Stimulated activated CD4-positive, alpha-beta T cell treated with anti-CD3 and anti-CD28 coated beads, Interleukin-2, amount 100 ng/mL, for 4 hours (primary cell): ENCODE data around the gene SH2D1B.
"Not testable (repeated sequence)": the region's sequence is repeated elsewhere in the genome, so short reads cannot be mapped to it uniquely, and the experiment has no call there.

Experiments
- DNase-seq: peaks from one replicate; pipeline ENCODE4 v3.0.0-alpha.2; 2020; ENCODE audit warnings: low read depth

SH2D1B gene

DNA sequence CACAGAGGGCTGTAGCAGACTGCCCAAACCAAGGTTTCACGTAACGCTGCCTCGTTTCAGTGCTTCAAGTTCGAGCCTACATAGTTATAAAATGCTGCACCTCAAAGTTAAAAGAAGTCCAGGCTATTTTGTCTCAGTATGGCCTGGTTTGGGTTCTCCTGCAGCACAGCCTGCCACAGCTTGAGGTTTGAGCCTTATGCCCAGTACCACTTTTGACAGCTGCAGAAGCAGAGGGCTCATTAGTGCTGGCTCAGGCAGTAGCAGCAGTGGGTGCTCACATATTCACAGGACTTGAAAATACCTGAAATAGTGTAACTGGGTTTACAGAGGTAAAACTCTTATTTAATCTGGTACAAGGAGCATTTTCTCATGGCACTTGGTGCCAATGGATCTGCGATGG lies 50.6 kb downstream of the SH2D1B start:
- no peak for DNase-seq

DNA sequence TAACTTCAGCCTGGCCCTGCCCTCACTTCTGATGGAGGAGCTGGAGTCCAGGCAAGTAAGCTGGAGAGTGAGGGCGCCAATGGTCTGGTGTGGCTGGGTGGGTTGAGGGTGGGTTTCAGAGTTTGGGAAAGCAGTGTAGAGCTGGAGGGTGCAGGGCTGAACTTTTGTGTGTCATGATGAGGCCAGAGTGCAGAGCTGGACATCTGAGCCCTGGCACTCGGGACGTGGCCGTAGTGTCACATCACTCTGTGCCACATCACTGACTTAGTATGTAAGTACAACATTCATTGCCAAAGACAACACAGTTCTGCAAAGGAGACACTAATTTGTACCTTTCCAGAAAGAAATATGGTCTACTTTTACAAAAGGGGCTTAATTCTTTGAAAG lies 51.1 kb downstream of the SH2D1B start:
- no peak for DNase-seq

DNA sequence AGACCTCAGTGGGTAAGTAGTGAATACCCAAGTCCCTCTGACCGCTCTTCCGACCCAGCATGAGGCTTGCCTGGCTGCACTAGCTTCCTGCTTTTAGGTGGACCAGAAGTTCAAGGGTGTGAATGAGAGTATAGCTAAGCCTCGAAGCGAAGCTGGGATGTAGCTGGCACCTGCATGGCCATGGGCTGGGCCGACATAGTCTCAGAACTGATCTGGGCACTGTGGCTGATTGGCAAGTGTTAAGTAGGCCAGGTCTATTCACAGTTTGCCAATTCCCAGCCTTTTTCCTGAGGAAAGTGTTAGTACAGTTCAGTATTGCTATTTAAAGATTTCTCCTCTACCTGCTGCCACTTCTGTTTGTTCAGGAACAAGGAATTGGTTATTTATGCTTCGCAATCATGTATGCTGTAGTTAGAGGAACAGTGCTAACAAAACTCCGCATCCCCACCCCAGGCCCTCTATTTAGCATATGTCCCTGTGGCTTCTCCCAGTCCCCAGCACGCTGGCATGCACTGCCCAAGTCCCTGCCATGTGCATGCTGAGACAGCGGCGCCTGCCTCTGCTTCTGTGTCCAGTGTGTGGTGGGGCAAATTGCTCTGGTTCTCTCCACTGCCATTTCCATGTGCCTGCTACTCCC lies 51.6 kb downstream of the SH2D1B start:
- DNase-seq: no peak

DNA sequence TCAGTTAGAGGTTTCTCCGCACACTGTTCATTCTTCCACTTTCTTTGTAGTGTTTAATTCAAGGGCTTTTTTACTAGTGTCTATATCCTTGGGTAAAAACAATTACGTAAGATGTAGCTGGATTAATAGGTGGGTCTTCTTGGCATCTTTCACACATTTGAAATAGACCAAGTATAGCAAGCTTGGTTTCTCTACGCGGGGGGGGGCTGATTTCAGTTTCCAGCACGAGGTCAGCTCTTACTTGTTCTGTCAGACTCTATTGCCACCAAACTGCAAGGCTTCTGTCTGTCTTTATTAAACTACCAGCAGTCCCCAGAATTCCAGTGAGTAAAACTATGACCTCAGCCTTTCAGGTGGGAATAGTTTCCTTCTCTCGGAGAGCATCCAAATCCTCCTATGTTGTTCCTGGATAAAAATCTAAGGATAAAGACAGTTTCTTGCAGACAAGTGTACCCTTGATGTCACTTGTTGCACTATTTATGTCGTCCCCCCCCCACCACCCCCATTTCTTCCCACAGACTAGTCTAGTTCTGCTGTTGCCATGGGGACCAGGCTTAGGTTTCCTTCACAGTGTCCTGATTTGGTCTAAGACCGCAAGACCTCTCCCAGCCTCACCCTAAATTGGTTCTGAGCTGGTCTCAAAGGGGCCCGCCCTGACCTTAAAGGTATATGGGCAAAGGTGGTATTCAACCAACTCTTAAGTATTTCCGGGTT lies 52.3 kb downstream of the SH2D1B start:
- no peak for DNase-seq

DNA sequence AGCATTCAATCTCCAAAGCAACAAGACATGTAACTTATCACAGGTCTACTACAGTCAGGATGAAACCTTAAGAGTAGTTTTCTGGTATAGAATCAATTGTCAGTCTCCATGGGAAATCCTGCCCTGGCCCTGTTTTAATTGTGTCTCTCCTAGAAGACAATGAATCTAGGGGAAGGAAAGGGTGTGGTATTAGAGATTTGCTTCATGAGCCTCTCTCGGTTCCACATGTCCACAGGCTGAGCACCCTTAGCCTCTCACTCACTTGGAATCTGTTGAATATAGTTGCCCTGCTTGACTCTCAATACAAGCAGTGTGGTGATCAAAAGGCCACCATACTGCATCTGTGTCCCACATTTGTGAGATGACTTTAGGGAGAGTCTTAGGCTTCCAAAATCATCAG lies 53.0 kb downstream of the SH2D1B start:
- no peak for DNase-seq

DNA sequence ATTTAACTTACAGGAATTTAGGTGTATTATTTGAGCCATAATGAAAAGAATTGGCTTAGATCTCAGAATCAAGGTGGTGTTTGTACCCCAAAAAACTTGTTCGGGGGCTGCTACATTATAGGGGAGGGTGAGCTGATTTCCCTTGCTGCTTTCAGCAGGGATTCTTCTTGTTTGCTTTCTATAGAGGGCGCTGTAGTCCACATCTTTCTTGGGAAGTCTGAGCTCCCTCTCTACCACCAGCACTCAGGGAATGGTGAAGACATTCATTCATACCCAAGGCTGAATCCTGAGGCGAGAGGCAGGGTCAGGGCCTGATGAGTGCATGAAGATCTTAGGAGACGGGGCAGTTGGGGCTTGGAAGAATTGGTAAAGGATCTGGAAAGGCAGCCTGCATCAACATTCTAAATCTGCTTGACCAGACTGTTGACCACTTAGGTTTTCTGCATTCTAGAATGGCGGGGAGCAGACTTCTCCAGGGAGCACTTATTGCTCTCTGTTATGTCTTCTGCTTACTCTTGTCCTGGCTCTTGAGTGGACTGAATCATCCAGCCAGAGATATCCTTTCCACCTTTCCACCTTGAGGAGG lies 54.2 kb downstream of the SH2D1B start:
- no peak for DNase-seq

DNA sequence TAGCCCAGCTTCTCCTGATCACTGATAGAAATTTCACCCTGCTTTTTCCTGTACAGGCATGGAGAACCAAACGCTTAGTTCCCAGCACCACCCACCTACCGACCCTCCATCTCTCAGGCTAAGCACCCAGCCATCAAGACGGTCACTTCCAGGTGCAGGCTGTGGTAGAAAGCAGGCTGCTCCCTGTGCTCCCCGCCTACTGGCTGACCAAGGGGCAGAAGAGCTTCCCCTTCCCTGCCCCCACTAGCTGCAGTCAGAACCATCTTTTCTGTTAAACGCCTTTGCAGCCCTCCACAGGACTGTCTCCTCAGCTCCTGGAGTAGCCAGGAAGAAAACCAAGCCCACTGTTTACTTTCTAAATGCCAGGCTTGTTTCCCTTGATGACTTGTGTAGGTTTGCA lies 58.2 kb downstream of the SH2D1B start:
- no peak for DNase-seq

DNA sequence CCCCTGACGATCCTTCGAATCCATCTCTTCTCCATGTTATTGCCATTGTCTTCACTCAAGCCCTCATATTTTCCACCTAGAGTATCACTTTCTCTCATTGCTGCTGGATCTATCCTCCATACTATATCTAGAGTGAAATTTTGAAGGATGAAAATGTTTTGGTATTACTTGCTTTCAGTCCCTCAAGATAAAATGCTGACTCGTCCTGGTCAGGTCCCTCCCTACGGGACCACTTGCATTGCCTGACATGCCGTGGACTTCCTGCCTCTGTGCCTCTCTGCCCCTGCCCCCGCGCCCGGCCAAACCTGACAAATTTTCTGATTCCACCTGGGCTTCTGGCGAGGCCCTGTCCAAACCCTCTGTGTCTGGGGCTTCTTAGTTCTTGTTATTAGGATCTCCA lies 58.9 kb downstream of the SH2D1B start:
- DNase-seq: no peak

DNA sequence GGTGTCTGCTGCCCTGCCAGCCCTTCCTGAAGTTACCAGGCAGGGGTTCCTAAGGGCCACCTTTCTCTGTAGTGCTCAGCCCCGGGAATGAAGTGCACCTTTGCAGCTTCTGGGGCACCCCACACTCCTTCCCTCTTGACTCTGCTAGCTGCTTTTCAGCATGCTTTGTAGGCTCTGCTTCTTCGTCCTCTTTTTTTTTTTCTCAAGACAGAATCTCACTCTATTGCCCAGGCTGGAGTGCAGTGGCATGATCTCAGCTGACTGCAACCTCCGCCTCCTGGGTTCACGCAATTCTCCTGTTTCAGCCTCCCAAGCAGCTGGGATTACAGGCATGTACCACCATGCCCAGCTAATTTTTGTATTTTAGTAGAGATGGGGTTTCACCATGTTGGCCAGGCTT lies 60.1 kb downstream of the SH2D1B start:
- not testable (repeated sequence) for DNase-seq

DNA sequence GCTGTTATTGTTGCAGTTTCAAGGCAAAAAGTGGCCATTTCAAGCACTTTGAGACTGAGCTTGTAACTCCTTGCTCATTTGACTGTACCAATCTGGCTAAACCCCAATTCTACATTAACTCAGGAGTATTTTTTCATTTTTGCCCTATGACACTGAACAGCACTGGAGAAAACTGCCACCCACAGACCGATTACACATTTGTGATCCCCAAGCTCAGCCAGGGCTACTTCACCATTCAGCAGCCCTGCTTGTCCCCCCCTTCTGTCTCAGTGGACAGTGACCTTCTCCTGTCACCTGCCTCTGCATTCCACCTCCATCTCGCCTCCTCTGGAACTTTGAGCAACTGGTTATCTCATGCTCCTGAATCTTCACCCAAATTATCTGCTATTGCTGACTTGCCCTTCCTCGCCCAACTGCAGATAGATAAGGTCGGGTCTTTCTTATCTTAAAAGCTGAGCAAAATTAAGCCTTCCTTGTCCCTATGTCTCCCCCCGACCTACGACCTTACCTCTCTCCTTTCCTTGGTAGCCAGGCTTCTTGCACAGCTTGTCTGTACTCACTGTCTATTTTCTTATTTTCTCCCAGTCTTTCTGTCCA lies 60.6 kb downstream of the SH2D1B start:
- no peak for DNase-seq

DNA sequence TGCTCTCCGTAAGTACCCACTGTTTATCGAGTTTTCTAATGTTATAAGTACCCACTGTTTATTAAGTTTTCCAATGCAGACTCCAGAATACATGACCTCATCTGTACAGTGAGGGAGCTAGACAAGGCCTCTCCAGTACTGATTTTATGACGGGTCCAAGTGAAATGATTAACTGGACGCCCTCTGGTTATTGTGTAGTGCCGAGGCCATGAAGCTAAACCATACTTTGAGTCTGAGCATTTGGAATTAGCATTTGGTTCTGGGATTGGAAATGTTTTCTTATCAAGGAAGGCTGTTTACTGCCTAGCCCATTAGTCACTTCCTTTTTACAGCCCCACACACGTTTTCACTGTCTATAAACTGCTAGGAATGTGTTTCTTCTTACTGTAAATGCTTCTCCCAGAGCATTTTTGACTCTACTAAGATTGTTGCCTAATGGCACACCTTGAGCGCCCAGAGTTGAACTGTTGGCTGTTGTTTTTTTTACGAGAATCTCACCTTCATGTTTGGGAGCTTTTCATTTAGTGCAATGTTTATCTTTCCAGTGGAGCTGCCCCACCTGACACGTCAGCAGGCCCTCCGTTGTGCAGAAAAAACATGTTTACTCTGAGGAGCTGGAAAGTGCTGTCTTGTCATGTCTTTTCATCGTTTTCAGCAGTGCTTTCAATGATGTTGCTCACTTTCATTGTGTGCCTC lies 62.2 kb downstream of the SH2D1B start:
- DNase-seq: no peak

DNA sequence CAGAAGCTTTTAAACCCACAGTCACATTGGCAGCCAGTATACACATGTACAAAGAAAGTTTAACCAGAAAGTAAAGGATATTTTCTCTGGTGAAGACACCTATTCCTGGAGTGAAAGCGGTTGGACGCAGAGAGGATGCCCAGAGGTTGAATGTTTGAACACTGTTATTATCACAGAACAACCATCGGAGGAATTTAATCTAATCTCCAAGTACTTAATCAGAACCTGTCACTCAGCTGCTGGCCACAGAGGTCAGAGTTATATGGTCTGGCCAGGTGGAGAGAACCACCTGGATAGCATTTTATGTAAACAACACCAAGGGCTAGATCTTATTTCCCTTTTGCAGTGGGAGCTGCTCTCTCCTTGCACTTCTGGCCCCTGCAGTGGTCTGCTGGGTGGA lies 64.7 kb downstream of the SH2D1B start:
- no peak for DNase-seq
